Stimulated activated memory B cell treated with anti-CD40 and anti-IgM and Interleukin-4, amounts not matched to agents 10 μg/mL and 1 μg/mL and 100 μg/mL, for 72 hours (primary cell): ENCODE data around the gene DKK2.

Experiments
- ATAC-seq: fragments of 150-1000 bp; cut with Tn5 transposase; 2 replicates; pipeline ENCODE4 v1.10.0; 2021
- H3K27ac Mint-ChIP-seq: one replicate; pipeline ENCODE4 v1.8.0; 2022; ENCODE audit warnings: mild to moderate bottlenecking, mixed read lengths
- H3K27me3 Mint-ChIP-seq: one replicate; pipeline ENCODE4 v1.8.0; 2022; ENCODE audit warnings: mixed read lengths
- H3K36me3 Mint-ChIP-seq: one replicate; pipeline ENCODE4 v1.8.0; 2022; ENCODE audit warnings: mixed read lengths
- H3K4me1 Mint-ChIP-seq: one replicate; pipeline ENCODE4 v1.8.0; 2022; ENCODE audit warnings: mixed read lengths
- H3K4me3 Mint-ChIP-seq: one replicate; pipeline ENCODE4 v1.8.0; 2022; ENCODE audit warnings: mild to moderate bottlenecking, moderate library complexity, mixed read lengths
- H3K9me3 Mint-ChIP-seq: one replicate; pipeline ENCODE4 v1.8.0; 2022; ENCODE audit warnings: mixed read lengths

DKK2 gene

GRCh38 chr4:107035819-107036583 is at the start of gene DKK2:
TSS of gene DKK2 (minus strand) at chr4:107036313. CDS start at chr4:107035591, 722 bp downstream.
- no peak within 1 kb of the TSS for H3K27ac Mint-ChIP-seq
- no peaks in the 10 kb centered on the region for H3K36me3 Mint-ChIP-seq
- peak within 1 kb of the TSS; percentile 39 for H3K4me3 Mint-ChIP-seq
- no peaks in the 10 kb centered on the region for H3K9me3 Mint-ChIP-seq
- H3K27me3 Mint-ChIP-seq = peaks cover 61% of the 10 kb centered on the region
- no peak for ATAC-seq
- H3K4me1 Mint-ChIP-seq = peaks cover 28% of the 10 kb centered on the region

GRCh38 chr4:107077192-107077591 is 41.1 kb upstream of the DKK2 start:
- no peak overlapping the region for H3K4me3 Mint-ChIP-seq
- no peaks in the 10 kb centered on the region for H3K36me3 Mint-ChIP-seq
- H3K4me1 Mint-ChIP-seq = no peaks in the 10 kb centered on the region
- peaks cover 10% of the 10 kb centered on the region for H3K9me3 Mint-ChIP-seq
- no peak for ATAC-seq
- H3K27me3 Mint-ChIP-seq = no peaks in the 10 kb centered on the region
- H3K27ac Mint-ChIP-seq = no peak overlapping the region

- H3K27me3 Mint-ChIP-seq = no peaks in the 10 kb centered on the region
- H3K9me3 Mint-ChIP-seq = peaks cover 3% of the 10 kb centered on the region
- no peak for ATAC-seq
- no peak overlapping the region for H3K27ac Mint-ChIP-seq
- H3K4me3 Mint-ChIP-seq = no peak overlapping the region
- H3K4me1 Mint-ChIP-seq = no peaks in the 10 kb centered on the region
- H3K36me3 Mint-ChIP-seq = no peaks in the 10 kb centered on the region
Measured at GRCh38 chr4:107072836-107073736, 37.0 kb upstream of the DKK2 start.

- Mint-ChIP-seq H3K4me3 (no peak overlapping the region), H3K36me3 (no peaks in the 10 kb centered on the region), H3K9me3 (peaks cover 3% of the 10 kb centered on the region), H3K27me3 (no peaks in the 10 kb centered on the region), H3K4me1 (no peaks in the 10 kb centered on the region), H3K27ac (no peak overlapping the region)
- ATAC-seq = no peak
Measured at GRCh38 chr4:107071108-107071507, 35.0 kb upstream of the DKK2 start.

GRCh38 chr4:107069049-107069448 is 32.9 kb upstream of the DKK2 start:
- no peaks in the 10 kb centered on the region for H3K27me3 Mint-ChIP-seq
- H3K4me1 Mint-ChIP-seq = no peaks in the 10 kb centered on the region
- no peak for ATAC-seq
- H3K9me3 Mint-ChIP-seq = no peaks in the 10 kb centered on the region
- no peak overlapping the region for H3K27ac Mint-ChIP-seq
- H3K36me3 Mint-ChIP-seq = no peaks in the 10 kb centered on the region
- no peak overlapping the region for H3K4me3 Mint-ChIP-seq

GRCh38 chr4:107068116-107068515 is 32.0 kb upstream of the DKK2 start:
- ATAC-seq = no peak
- Mint-ChIP-seq H3K36me3 (no peaks in the 10 kb centered on the region), H3K27me3 (no peaks in the 10 kb centered on the region), H3K4me3 (no peak overlapping the region), H3K9me3 (no peaks in the 10 kb centered on the region), H3K27ac (no peak overlapping the region), H3K4me1 (no peaks in the 10 kb centered on the region)

- no peaks in the 10 kb centered on the region for H3K9me3 Mint-ChIP-seq
- H3K27me3 Mint-ChIP-seq = no peaks in the 10 kb centered on the region
- no peak overlapping the region for H3K27ac Mint-ChIP-seq
- no peak for ATAC-seq
- H3K4me1 Mint-ChIP-seq = no peaks in the 10 kb centered on the region
- no peak overlapping the region for H3K4me3 Mint-ChIP-seq
- no peaks in the 10 kb centered on the region for H3K36me3 Mint-ChIP-seq
Measured at GRCh38 chr4:107066621-107067020, 30.5 kb upstream of the DKK2 start.

GRCh38 chr4:107065201-107065600 is 29.1 kb upstream of the DKK2 start:
- Mint-ChIP-seq H3K36me3 (no peaks in the 10 kb centered on the region), H3K4me3 (no peak overlapping the region), H3K27me3 (no peaks in the 10 kb centered on the region), H3K27ac (no peak overlapping the region), H3K9me3 (no peaks in the 10 kb centered on the region), H3K4me1 (no peaks in the 10 kb centered on the region)
- ATAC-seq = no peak

GRCh38 chr4:107060388-107060787 is 24.3 kb upstream of the DKK2 start:
- Mint-ChIP-seq H3K4me3 (no peak overlapping the region), H3K27me3 (no peaks in the 10 kb centered on the region)

GRCh38 chr4:107058828-107059227 is 22.7 kb upstream of the DKK2 start:
- Mint-ChIP-seq H3K27ac (no peak overlapping the region), H3K36me3 (no peaks in the 10 kb centered on the region), H3K4me3 (no peak overlapping the region), H3K9me3 (no peaks in the 10 kb centered on the region), H3K27me3 (no peaks in the 10 kb centered on the region), H3K4me1 (no peaks in the 10 kb centered on the region)
- ATAC-seq = no peak

More at GRCh38 chr4:107060388-107060787, 24.3 kb upstream of the DKK2 start:
- H3K4me1 Mint-ChIP-seq = no peaks in the 10 kb centered on the region
- H3K27ac Mint-ChIP-seq = no peak overlapping the region
- no peaks in the 10 kb centered on the region for H3K36me3 Mint-ChIP-seq
- no peak for ATAC-seq
- no peaks in the 10 kb centered on the region for H3K9me3 Mint-ChIP-seq

- no peaks in the 10 kb centered on the region for H3K36me3 Mint-ChIP-seq
- ATAC-seq = no peak
- no peak overlapping the region for H3K4me3 Mint-ChIP-seq
- H3K27ac Mint-ChIP-seq = no peak overlapping the region
- no peaks in the 10 kb centered on the region for H3K4me1 Mint-ChIP-seq
- peaks cover 3% of the 10 kb centered on the region for H3K9me3 Mint-ChIP-seq
- H3K27me3 Mint-ChIP-seq = no peaks in the 10 kb centered on the region
Measured at GRCh38 chr4:107050525-107051135, 14.5 kb upstream of the DKK2 start.

GRCh38 chr4:107046261-107046660 is 10.1 kb upstream of the DKK2 start:
- Mint-ChIP-seq H3K27ac (no peak overlapping the region), H3K4me1 (no peaks in the 10 kb centered on the region), H3K27me3 (no peaks in the 10 kb centered on the region), H3K36me3 (no peaks in the 10 kb centered on the region), H3K4me3 (no peak overlapping the region), H3K9me3 (peaks cover 3% of the 10 kb centered on the region)
- ATAC-seq = no peak

- no peaks in the 10 kb centered on the region for H3K4me1 Mint-ChIP-seq
- H3K27ac Mint-ChIP-seq = no peak overlapping the region
- no peaks in the 10 kb centered on the region for H3K36me3 Mint-ChIP-seq
- no peak overlapping the region for H3K4me3 Mint-ChIP-seq
- no peak for ATAC-seq
- H3K27me3 Mint-ChIP-seq = peaks cover under 1% of the 10 kb centered on the region
- H3K9me3 Mint-ChIP-seq = peaks cover 3% of the 10 kb centered on the region
Measured at GRCh38 chr4:107044170-107044569, 8.1 kb upstream of the DKK2 start.

- Mint-ChIP-seq H3K9me3 (no peaks in the 10 kb centered on the region), H3K4me1 (peaks cover 28% of the 10 kb centered on the region), H3K27ac (no peak overlapping the region), H3K36me3 (no peaks in the 10 kb centered on the region), H3K4me3 (no peak overlapping the region), H3K27me3 (peaks cover 61% of the 10 kb centered on the region)
- no peak for ATAC-seq
Measured at GRCh38 chr4:107037199-107037584, 1.1 kb upstream of the DKK2 start.

- no peak for ATAC-seq
- Mint-ChIP-seq H3K36me3 (no peaks in the 10 kb centered on the region), H3K27ac (no peak overlapping the region), H3K4me1 (peaks cover 28% of the 10 kb centered on the region), H3K27me3 (peaks cover 61% of the 10 kb centered on the region), H3K4me3 (peak overlapping the region; percentile 39), H3K9me3 (no peaks in the 10 kb centered on the region)
Measured at GRCh38 chr4:107036584-107037198, 578 bp upstream of the DKK2 start.
